GM12878 (cell line): Measurements from ENCODE around the gene RAI14. TPM values are rescaled to one million over a fixed set of nuclear protein-coding genes. Genes with fewer than 3 reads are reported as not detected.

Source experiments
- ATAC-seq: fragments of 200-7000 bp; cut with Tn5 transposase; 3 replicates; pipeline ENCODE4 v1.9.1; 2020; ENCODE audit warnings: mild to moderate bottlenecking, moderate library complexity
- BruUV-seq: library from RNA; stranded (reverse); fragments of 400-500 nt; replicated peaks from 2 replicates; lab custom pipeline; 2021; lab: Mats Ljungman, UMichigan
- CTCF ChIA-PET: fragments of 300-600 bp; sonication (Branson Sonifier 250); formaldehyde crosslinking; extraction: SDS; loops from one replicate; lab custom pipeline; 2021; ENCODE audit warnings: inconsistent platforms; lab: Yijun Ruan, JAX
- POLR2A ChIA-PET: fragments of 350-600 bp; formaldehyde crosslinking; extraction: SDS; loops from one replicate; lab custom pipeline; 2021; ENCODE audit warnings: inconsistent platforms; lab: Charles Lee
- RAD21 ChIA-PET: fragments of 300-600 bp; sonication (Branson Sonifier 250); formaldehyde crosslinking; loops from one replicate; lab custom pipeline; 2023; ENCODE audit warnings: antibody characterized with exemption; ENCODE audit not compliant: unreplicated experiment; lab: Charles Lee
- SMC1A ChIA-PET: fragments of 300-600 bp; sonication (Branson Sonifier 250); formaldehyde crosslinking; loops from one replicate; lab custom pipeline; 2023; ENCODE audit not compliant: unreplicated experiment, uncharacterized antibody; lab: Charles Lee
- DNase-seq: peaks from one replicate; pipeline ENCODE4 v3.0.0-alpha.2; 2011; ENCODE audit warnings: low read depth, low spot score
- FAIRE-seq: peaks from 3 replicates; lab custom pipeline; 2011; peaks lifted over from hg19 to GRCh38; lab: Jason Lieb, UNC
- H2AFZ ChIP-seq: 2 replicates; pipeline ENCODE4 v1.6.0; 2011; ENCODE audit warnings: low read depth, low read length, control low read depth; ENCODE audit not compliant: control insufficient read depth
- H3K27ac ChIP-seq: 2 replicates; pipeline ENCODE4 v1.5.1; 2011; ENCODE audit warnings: control low read depth; ENCODE audit not compliant: control insufficient read depth, insufficient read depth
- H3K27me3 ChIP-seq, 2 experiments: replicated peaks in 1 of 2; 2 replicates each; pipeline versions ENCODE4 v1.6.0 to v1.6.1; 2011; ENCODE audit warnings: low read length in 1 of 2; ENCODE audit not compliant: control insufficient read depth in 2 of 2, insufficient read depth in 2 of 2
- H3K36me3 ChIP-seq, 2 experiments: 2 replicates each; pipeline ENCODE4 v1.5.1; 2011; ENCODE audit warnings: low read length in 1 of 2; ENCODE audit not compliant: control insufficient read depth in 2 of 2, insufficient read depth in 2 of 2
- H3K4me1 ChIP-seq: 2 replicates; pipeline ENCODE4 v1.6.1; 2011; ENCODE audit warnings: mild to moderate bottlenecking, low read length, moderate library complexity, mixed read lengths; ENCODE audit not compliant: control insufficient read depth, insufficient read depth
- H3K4me2 ChIP-seq: 2 replicates; pipeline ENCODE4 v1.6.0; 2011; ENCODE audit warnings: control low read depth; ENCODE audit not compliant: control insufficient read depth, insufficient read depth
- H3K4me3 ChIP-seq: fragments of 200-600 bp; sonication (generic); 2 replicates; pipeline ENCODE4 v1.5.1; 2016
- H3K79me2 ChIP-seq: 2 replicates; pipeline ENCODE4 v1.6.0; 2011; ENCODE audit warnings: low read length; ENCODE audit not compliant: control insufficient read depth, insufficient read depth
- H3K9ac ChIP-seq: 2 replicates; pipeline ENCODE4 v1.8.0; 2011; ENCODE audit warnings: low read length, control low read depth, mixed read lengths; ENCODE audit not compliant: control insufficient read depth, insufficient read depth
- H3K9me3 ChIP-seq: replicated peaks from 3 replicates; pipeline ENCODE4 v1.5.1; 2011; ENCODE audit warnings: mild to moderate bottlenecking, low read length; ENCODE audit not compliant: control insufficient read depth, insufficient read depth
- H4K20me1 ChIP-seq: 2 replicates; pipeline ENCODE4 v1.6.0; 2011; ENCODE audit not compliant: control insufficient read depth, insufficient read depth
- ATF7 ChIP-seq: fragments of 450-650 bp; IDR thresholded peaks from 2 replicates; pipeline ENCODE4 v1.6.1; 2016; ENCODE audit warnings: low read depth, mild to moderate bottlenecking
- BCLAF1 ChIP-seq: fragments of 450-650 bp; IDR thresholded peaks from 2 replicates; pipeline ENCODE4 v1.6.1; 2017; ENCODE audit warnings: antibody characterized with exemption, mild to moderate bottlenecking, moderate library complexity
- EP300 ChIP-seq, 2 experiments: fragments of 150-350 bp in 1 of 2; IDR thresholded peaks; 2 replicates each; pipeline ENCODE4 v1.6.1; 2011 to 2012; ENCODE audit warnings: low read depth in 2 of 2, low read length in 2 of 2, borderline replicate concordance in 1 of 2, improper control_type of control experiment in 1 of 2, inconsistent platforms in 1 of 2; ENCODE audit not compliant: control insufficient read depth in 1 of 2
- KAT2A ChIP-seq: conservative IDR thresholded peaks from 2 replicates; pipeline ENCODE4 v1.6.1; 2011; ENCODE audit warnings: low read depth, low read length; ENCODE audit not compliant: control insufficient read depth
- KLF5 ChIP-seq: fragments of 450-650 bp; IDR thresholded peaks from 2 replicates; pipeline ENCODE4 v1.6.1; 2014; ENCODE audit warnings: mild to moderate bottlenecking; ENCODE audit not compliant: partially characterized antibody
- MEF2A ChIP-seq: IDR thresholded peaks from 2 replicates; pipeline ENCODE4 v1.6.1; 2011; ENCODE audit warnings: low read depth, mild to moderate bottlenecking, low read length, moderate library complexity; ENCODE audit not compliant: insufficient read depth
- MEF2B ChIP-seq: fragments of 450-650 bp; IDR thresholded peaks from 2 replicates; pipeline ENCODE4 v1.6.1; 2018; ENCODE audit warnings: mild to moderate bottlenecking, moderate library complexity; ENCODE audit not compliant: partially characterized antibody, poor library complexity, severe bottlenecking
- NR2C2 ChIP-seq: IDR thresholded peaks from 2 replicates; pipeline ENCODE4 v1.6.1; 2011; ENCODE audit warnings: borderline replicate concordance, low read depth; ENCODE audit not compliant: control insufficient read depth, insufficient read length
- RCOR1 ChIP-seq: conservative IDR thresholded peaks from 2 replicates; pipeline ENCODE4 v1.6.1; 2012; ENCODE audit warnings: low read depth, low read length, improper control_type of control experiment
- SPI1 ChIP-seq: IDR thresholded peaks from 2 replicates; pipeline ENCODE4 v1.6.1; 2011; ENCODE audit warnings: low read depth, mild to moderate bottlenecking, low read length, moderate library complexity, borderline replicate concordance; ENCODE audit not compliant: insufficient read depth
- YY1 ChIP-seq: IDR thresholded peaks from 2 replicates; pipeline ENCODE4 v1.6.1; 2011; ENCODE audit warnings: low read depth, mild to moderate bottlenecking, low read length
- WGBS: methylation state at CpG from one replicate; pipeline ENCODE4 v1.1.6; 2016; ENCODE audit warnings: low lambda C conversion rate; ENCODE audit not compliant: insufficient replicate concordance, insufficient coverage; ENCODE audit errors: missing lambda C conversion rate; 5-methylcytosine and 5-hydroxymethylcytosine counted together
- in situ Hi-C: fragments of 300-500 bp; cut with MboI; formaldehyde crosslinking; loops from 9 replicates; pipeline ENCODE4 v1.14.3; 2018; ENCODE audit warnings: mixed read lengths
- intact Hi-C: fragments of 100-400 bp; cut with micrococcal nuclease; formaldehyde crosslinking; loops from one replicate; pipeline ENCODE4 v1.14.2; 2022; ENCODE audit not compliant: unreplicated experiment
- polyA plus RNA-seq, 11 experiments: library from polyadenylated mRNA; depleted of rRNA in 4 of 11; unstranded in 6 of 11; stranded (reverse) in 5 of 11; fragments of >200 nt; fragmentation: Nextera tagmentation in 4 of 11; fragmentation: Illumina TruSeq in 1 of 11; extraction: Ambion mirVana in 4 of 11; extraction: Trizol in 1 of 11; gene quantifications; 1 replicate in 1 of 11; 2 replicates in 10 of 11; pipeline versions ENCODE4 v1.2.1 to v1.2.3, GENCODE V29; 2011 to 2016; ENCODE audit warnings: inconsistent platforms in 2 of 11, missing spikeins in 2 of 11, low read depth in 1 of 11
- total RNA-seq, 4 experiments: library from RNA; depleted of rRNA in 3 of 4; stranded (reverse); fragments of >200 nt in 3 of 4; fragmentation: Illumina TruSeq in 1 of 4; extraction: Trizol in 1 of 4; gene quantifications; 2 replicates each; pipeline versions ENCODE4 v1.2.1 to v1.2.3, GENCODE V29; 2013 to 2021

The RAI14 gene
- total and polyA plus RNA-seq, 10 of the 15 experiments (the other 5 are each of a cell fraction or from before 2014, with no cell fraction given) = 0.18 to 4.6 (median 1.9) TPM

- TF ChIP-seq BCLAF1 (no peak), MEF2A (no peak), ATF7 (no peak), MEF2B (no peak)
- TF ChIP-seq, all 136 proteins: peak for 0
Observed at GRCh38 chr5:34610546-34610945, 45.6 kb upstream of the RAI14 start (continued).

- Histone ChIP-seq H4K20me1 (no peaks in the 10 kb centered on the region), H3K36me3 (no peaks in the 10 kb centered on the region), H3K4me1 (no peaks in the 10 kb centered on the region), H3K79me2 (no peaks in the 10 kb centered on the region), H2AFZ (no peak overlapping the region), H3K4me2 (no peak overlapping the region), H3K27me3 (no peaks in the 10 kb centered on the region), H3K27ac (no peak overlapping the region), H3K9ac (no peak overlapping the region), H3K4me3 (no peak overlapping the region), H3K9me3 (no peaks in the 10 kb centered on the region)
- no peak for TF ChIP-seq SPI1
- TF ChIP-seq EP300 (IDR thresholded peaks at IDR 0.05; ENCODE audit: borderline replicate concordance in 1 of 2, control insufficient read depth in 1 of 2, low read depth in 2 of 2, low read length in 2 of 2) = no peak
- no peak for TF ChIP-seq NR2C2
- no peak for TF ChIP-seq RCOR1
- TF ChIP-seq YY1 = no peak
- TF ChIP-seq KAT2A = no peak
- no peak for TF ChIP-seq KLF5
- WGBS = 77% methylated on average over 9 of the region's 9 CpGs
- DNase-seq = no peak
- ChIA-PET SMC1A (no interaction called here), RAD21 (no interaction called here), CTCF (no interaction called here), POLR2A (no interaction called here)
- BruUV-seq = no TSS peak
- FAIRE-seq = no peak
- in situ Hi-C loops (no loop called here), intact Hi-C loops (no loop called here)
- no peak for ATAC-seq
Observed at GRCh38 chr5:34611464-34612415, 44.4 kb upstream of the RAI14 start.
